GM23338 (cell line): ENCODE measurements around the gene SEC23IP. TPM values are rescaled to one million over a fixed set of nuclear protein-coding genes. Genes with fewer than 3 reads are reported as not detected.
A peak's percentile ranks its signal among the peaks of the same experiment; 100 is the strongest.

Experiments
- ATAC-seq: fragments of 200-7000 bp; cut with Tn5 transposase; 3 replicates; pipeline ENCODE4 v1.9.1; 2020
- DNase-seq: peaks from one replicate; pipeline ENCODE4 v3.0.0-alpha.2; 2015; ENCODE audit warnings: low spot score
- H2AFZ ChIP-seq: fragments of 200-600 bp; sonication (generic); 2 replicates; pipeline ENCODE4 v1.8.0; 2016; ENCODE audit warnings: antibody characterized with exemption, mild to moderate bottlenecking, moderate library complexity
- H3F3A ChIP-seq: fragments of 200-600 bp; sonication (generic); replicated peaks from 2 replicates; pipeline ENCODE4 v1.8.0; 2017; ENCODE audit warnings: antibody characterized with exemption, mixed run types, low read depth
- H3K27ac ChIP-seq: fragments of 200-600 bp; sonication (generic); 2 replicates; pipeline ENCODE4 v1.6.1; 2016; ENCODE audit warnings: low read depth
- H3K27me3 ChIP-seq: fragments of 200-600 bp; sonication (generic); 2 replicates; pipeline ENCODE4 v1.8.0; 2016; ENCODE audit warnings: mild to moderate bottlenecking, mixed run types, moderate library complexity; ENCODE audit not compliant: insufficient read depth
- H3K36me3 ChIP-seq: fragments of 200-600 bp; sonication (generic); 2 replicates; pipeline ENCODE4 v1.8.0; 2016; ENCODE audit warnings: mild to moderate bottlenecking; ENCODE audit not compliant: insufficient read depth
- H3K4me1 ChIP-seq: fragments of 200-600 bp; sonication (generic); 2 replicates; pipeline ENCODE4 v1.8.0; 2016; ENCODE audit warnings: mild to moderate bottlenecking, moderate library complexity; ENCODE audit not compliant: insufficient read depth
- H3K4me2 ChIP-seq: fragments of 200-600 bp; sonication (generic); 2 replicates; pipeline ENCODE4 v1.7.1; 2017; ENCODE audit warnings: mixed run types
- H3K4me3 ChIP-seq: fragments of 200-600 bp; sonication (generic); 2 replicates; pipeline ENCODE4 v1.6.1; 2016; ENCODE audit warnings: mixed run types
- H3K79me2 ChIP-seq: fragments of 200-600 bp; sonication (generic); replicated peaks from 2 replicates; pipeline ENCODE4 v1.8.0; 2017; ENCODE audit warnings: mild to moderate bottlenecking; ENCODE audit not compliant: insufficient read depth
- H3K9me2 ChIP-seq: fragments of 200-600 bp; sonication (generic); 2 replicates; pipeline ENCODE4 v1.8.0; 2017; ENCODE audit not compliant: insufficient read depth
- H4K20me1 ChIP-seq: fragments of 200-600 bp; sonication (generic); replicated peaks from 2 replicates; pipeline ENCODE4 v1.8.0; 2017; ENCODE audit warnings: mild to moderate bottlenecking; ENCODE audit not compliant: insufficient read depth
- H3K27ac Mint-ChIP-seq: 2 replicates; pipeline ENCODE4 v1.8.0; 2020; ENCODE audit warnings: inconsistent platforms, mild to moderate bottlenecking, moderate library complexity, mixed read lengths
- H3K27me3 Mint-ChIP-seq: 3 replicates; pipeline ENCODE4 v1.8.0; 2022; ENCODE audit warnings: low read depth, mild to moderate bottlenecking, moderate library complexity, mixed read lengths, inconsistent platforms; ENCODE audit not compliant: insufficient read depth, poor library complexity
- H3K36me3 Mint-ChIP-seq: 3 replicates; pipeline ENCODE4 v1.8.0; 2021; ENCODE audit warnings: low read depth, mild to moderate bottlenecking, inconsistent platforms, moderate library complexity, mixed read lengths
- H3K4me1 Mint-ChIP-seq: 3 replicates; pipeline ENCODE4 v1.8.0; 2020; ENCODE audit warnings: mild to moderate bottlenecking, inconsistent platforms, mixed read lengths
- H3K4me3 Mint-ChIP-seq: 3 replicates; pipeline ENCODE4 v1.8.0; 2021; ENCODE audit warnings: moderate library complexity, mild to moderate bottlenecking, inconsistent platforms, mixed read lengths
- H3K9me3 Mint-ChIP-seq: 3 replicates; pipeline ENCODE4 v1.8.0; 2020; ENCODE audit warnings: moderate library complexity, mild to moderate bottlenecking, inconsistent platforms, mixed read lengths
- EZH2phosphoT487 ChIP-seq: fragments of 200-600 bp; sonication (generic); IDR thresholded peaks from one replicate; pipeline ENCODE4 v1.8.1; 2018; ENCODE audit warnings: antibody characterized with exemption; ENCODE audit not compliant: unreplicated experiment
- JUNB ChIP-seq: IDR thresholded peaks from one replicate; pipeline ENCODE4 v1.6.1; 2016; ENCODE audit warnings: antibody characterized with exemption; ENCODE audit not compliant: unreplicated experiment
- ZNF114 ChIP-seq: fragments of 250-450 bp; sonication (Bioruptor Pico); IDR thresholded peaks from 2 replicates; pipeline ENCODE4 v1.5.0; 2020; ENCODE audit warnings: mild to moderate bottlenecking, moderate library complexity
- polyA plus RNA-seq: library from polyadenylated mRNA; unstranded; fragments of >200 nt; fragmentation: Nextera tagmentation; extraction: Ambion mirVana; gene quantifications from 2 replicates; pipeline ENCODE4 v1.2.1, GENCODE V29; 2016
- total RNA-seq: library from RNA; depleted of rRNA; stranded (reverse); fragments of >200 nt; shearing (Covaris generic); gene quantifications from 2 replicates; pipeline ENCODE4 v1.2.3, GENCODE V29; 2014
- TF ChIP-seq, protein P1 (sequence below), 2 experiments: fragments of 200-600 bp in 1 of 2; sonication (generic) in 1 of 2; conservative IDR thresholded peaks; 2 replicates each; pipeline versions ENCODE4 v1.5.1 to v1.6.1; 2016 to 2017; ENCODE audit warnings: antibody characterized with exemption in 2 of 2, low read depth in 2 of 2, mild to moderate bottlenecking in 2 of 2, moderate library complexity in 1 of 2
- TF ChIP-seq, protein P2 (sequence below): IDR thresholded peaks from 2 replicates; pipeline ENCODE4 v1.6.1; 2016; ENCODE audit warnings: antibody characterized with exemption
- TF ChIP-seq, protein P3 (sequence below): IDR thresholded peaks from one replicate; pipeline ENCODE4 v1.6.1; 2018; ENCODE audit warnings: antibody characterized with exemption; ENCODE audit not compliant: unreplicated experiment

SEC23IP gene
- total and polyA plus RNA-seq, 2 experiments from 2014 or later: 35.2 to 35.6 TPM

DNA sequence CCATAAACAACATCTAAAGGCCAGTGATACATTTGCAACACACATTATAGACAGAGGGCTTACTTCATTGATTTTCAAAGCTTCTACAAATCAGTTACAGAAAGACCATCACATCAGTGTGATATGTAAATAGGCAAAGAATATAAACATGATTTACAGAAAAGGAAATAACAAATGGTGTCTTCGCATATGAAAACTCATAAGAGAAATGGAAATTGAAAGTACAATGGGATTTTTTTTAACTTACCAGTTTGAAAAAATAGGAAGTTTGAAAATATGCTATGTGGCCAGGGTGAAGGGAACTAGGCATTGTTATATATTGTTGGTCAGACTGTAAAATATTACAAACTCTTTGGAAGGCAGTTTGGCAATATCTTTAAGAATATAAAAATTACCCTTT, 27.3 kb downstream of the SEC23IP start:
- Histone ChIP-seq H3F3A (no peaks in the 10 kb centered on the region), H4K20me1 (peaks cover 11% of the 10 kb centered on the region), H3K27me3 (no peaks in the 10 kb centered on the region), H3K4me3 (no peak overlapping the region), H3K79me2 (no peaks in the 10 kb centered on the region), H2AFZ (no peak overlapping the region), H3K4me2 (no peak overlapping the region), H3K9me2 (no peaks in the 10 kb centered on the region), H3K4me1 (no peaks in the 10 kb centered on the region), H3K27ac (no peak overlapping the region), H3K36me3 (peaks cover 49% of the 10 kb centered on the region)
- Mint-ChIP-seq H3K9me3 (no peaks in the 10 kb centered on the region), H3K4me1 (no peaks in the 10 kb centered on the region), H3K27ac (no peak overlapping the region), H3K4me3 (no peak overlapping the region), H3K27me3 (no peaks in the 10 kb centered on the region), H3K36me3 (peaks cover 60% of the 10 kb centered on the region)
- TF ChIP-seq, protein P1, sequence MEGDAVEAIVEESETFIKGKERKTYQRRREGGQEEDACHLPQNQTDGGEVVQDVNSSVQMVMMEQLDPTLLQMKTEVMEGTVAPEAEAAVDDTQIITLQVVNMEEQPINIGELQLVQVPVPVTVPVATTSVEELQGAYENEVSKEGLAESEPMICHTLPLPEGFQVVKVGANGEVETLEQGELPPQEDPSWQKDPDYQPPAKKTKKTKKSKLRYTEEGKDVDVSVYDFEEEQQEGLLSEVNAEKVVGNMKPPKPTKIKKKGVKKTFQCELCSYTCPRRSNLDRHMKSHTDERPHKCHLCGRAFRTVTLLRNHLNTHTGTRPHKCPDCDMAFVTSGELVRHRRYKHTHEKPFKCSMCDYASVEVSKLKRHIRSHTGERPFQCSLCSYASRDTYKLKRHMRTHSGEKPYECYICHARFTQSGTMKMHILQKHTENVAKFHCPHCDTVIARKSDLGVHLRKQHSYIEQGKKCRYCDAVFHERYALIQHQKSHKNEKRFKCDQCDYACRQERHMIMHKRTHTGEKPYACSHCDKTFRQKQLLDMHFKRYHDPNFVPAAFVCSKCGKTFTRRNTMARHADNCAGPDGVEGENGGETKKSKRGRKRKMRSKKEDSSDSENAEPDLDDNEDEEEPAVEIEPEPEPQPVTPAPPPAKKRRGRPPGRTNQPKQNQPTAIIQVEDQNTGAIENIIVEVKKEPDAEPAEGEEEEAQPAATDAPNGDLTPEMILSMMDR (conservative IDR thresholded peaks at IDR 0.05; ENCODE audit: low read depth in 2 of 2): no peak
- TF ChIP-seq, protein P2, sequence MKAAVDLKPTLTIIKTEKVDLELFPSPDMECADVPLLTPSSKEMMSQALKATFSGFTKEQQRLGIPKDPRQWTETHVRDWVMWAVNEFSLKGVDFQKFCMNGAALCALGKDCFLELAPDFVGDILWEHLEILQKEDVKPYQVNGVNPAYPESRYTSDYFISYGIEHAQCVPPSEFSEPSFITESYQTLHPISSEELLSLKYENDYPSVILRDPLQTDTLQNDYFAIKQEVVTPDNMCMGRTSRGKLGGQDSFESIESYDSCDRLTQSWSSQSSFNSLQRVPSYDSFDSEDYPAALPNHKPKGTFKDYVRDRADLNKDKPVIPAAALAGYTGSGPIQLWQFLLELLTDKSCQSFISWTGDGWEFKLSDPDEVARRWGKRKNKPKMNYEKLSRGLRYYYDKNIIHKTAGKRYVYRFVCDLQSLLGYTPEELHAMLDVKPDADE: no peak
- no peak for TF ChIP-seq ZNF114 (CRISPR knock-in tag)
- ATAC-seq: no peak
- DNase-seq: no peak

DNA sequence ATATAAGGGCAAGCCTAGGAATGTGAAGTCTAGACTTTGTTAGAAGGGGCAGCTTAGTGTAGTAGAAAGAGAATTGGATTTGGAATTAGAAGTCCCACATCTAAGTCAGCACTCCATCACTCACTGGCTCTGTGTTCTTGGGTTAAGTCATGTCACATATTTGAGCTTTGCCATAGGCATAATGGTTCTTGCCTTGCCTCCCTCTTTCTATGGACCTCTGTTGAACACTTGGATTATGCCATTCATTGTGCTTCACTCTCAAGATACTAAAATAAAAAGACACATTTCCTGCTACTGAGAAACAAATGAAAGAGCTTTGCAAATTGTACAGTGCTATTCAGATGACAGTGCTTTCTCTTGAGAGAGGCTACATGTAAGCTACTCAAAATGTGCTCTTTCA, 35.9 kb downstream of the SEC23IP start:
- ATAC-seq (no peak), DNase-seq (no peak)
- Histone ChIP-seq H3K4me1 (no peaks in the 10 kb centered on the region), H3F3A (no peaks in the 10 kb centered on the region), H2AFZ (no peak overlapping the region), H3K36me3 (peaks cover 61% of the 10 kb centered on the region; the same call in 1 of the 2 replicates), H3K79me2 (no peaks in the 10 kb centered on the region), H3K9me2 (no peaks in the 10 kb centered on the region), H3K4me2 (no peak overlapping the region), H3K27me3 (no peaks in the 10 kb centered on the region), H3K4me3 (no peak overlapping the region), H3K27ac (no peak overlapping the region), H4K20me1 (0 out of 2 replicates have a peak, but pooled peaks cover 4% of the 10 kb centered on the region)
- Mint-ChIP-seq H3K27ac (no peak overlapping the region), H3K9me3 (no peaks in the 10 kb centered on the region), H3K36me3 (peaks cover 63% of the 10 kb centered on the region; the same call in 2 of the 3 replicates), H3K4me3 (no peak overlapping the region), H3K27me3 (no peaks in the 10 kb centered on the region), H3K4me1 (no peaks in the 10 kb centered on the region)
- TF ChIP-seq, protein P3, sequence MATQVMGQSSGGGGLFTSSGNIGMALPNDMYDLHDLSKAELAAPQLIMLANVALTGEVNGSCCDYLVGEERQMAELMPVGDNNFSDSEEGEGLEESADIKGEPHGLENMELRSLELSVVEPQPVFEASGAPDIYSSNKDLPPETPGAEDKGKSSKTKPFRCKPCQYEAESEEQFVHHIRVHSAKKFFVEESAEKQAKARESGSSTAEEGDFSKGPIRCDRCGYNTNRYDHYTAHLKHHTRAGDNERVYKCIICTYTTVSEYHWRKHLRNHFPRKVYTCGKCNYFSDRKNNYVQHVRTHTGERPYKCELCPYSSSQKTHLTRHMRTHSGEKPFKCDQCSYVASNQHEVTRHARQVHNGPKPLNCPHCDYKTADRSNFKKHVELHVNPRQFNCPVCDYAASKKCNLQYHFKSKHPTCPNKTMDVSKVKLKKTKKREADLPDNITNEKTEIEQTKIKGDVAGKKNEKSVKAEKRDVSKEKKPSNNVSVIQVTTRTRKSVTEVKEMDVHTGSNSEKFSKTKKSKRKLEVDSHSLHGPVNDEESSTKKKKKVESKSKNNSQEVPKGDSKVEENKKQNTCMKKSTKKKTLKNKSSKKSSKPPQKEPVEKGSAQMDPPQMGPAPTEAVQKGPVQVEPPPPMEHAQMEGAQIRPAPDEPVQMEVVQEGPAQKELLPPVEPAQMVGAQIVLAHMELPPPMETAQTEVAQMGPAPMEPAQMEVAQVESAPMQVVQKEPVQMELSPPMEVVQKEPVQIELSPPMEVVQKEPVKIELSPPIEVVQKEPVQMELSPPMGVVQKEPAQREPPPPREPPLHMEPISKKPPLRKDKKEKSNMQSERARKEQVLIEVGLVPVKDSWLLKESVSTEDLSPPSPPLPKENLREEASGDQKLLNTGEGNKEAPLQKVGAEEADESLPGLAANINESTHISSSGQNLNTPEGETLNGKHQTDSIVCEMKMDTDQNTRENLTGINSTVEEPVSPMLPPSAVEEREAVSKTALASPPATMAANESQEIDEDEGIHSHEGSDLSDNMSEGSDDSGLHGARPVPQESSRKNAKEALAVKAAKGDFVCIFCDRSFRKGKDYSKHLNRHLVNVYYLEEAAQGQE: no peak
- TF ChIP-seq JUNB: no peak
- peak; percentile 56 for TF ChIP-seq EZH2phosphoT487
